PC-9 (cell line): ENCODE data around the gene MMD. TPM values are rescaled to one million over a fixed set of nuclear protein-coding genes. Genes with fewer than 3 reads are reported as not detected.

Experiments
- BruUV-seq: library from RNA; stranded (reverse); fragments of 400-500 nt; replicated peaks from 2 replicates; lab custom pipeline; 2021; lab: Mats Ljungman, UMichigan
- CTCF ChIA-PET: fragments of 300-600 bp; sonication (Branson Sonifier 250); formaldehyde crosslinking; loops from one replicate; lab custom pipeline; 2022; ENCODE audit warnings: antibody characterized with exemption; lab: Charles Lee
- POLR2A ChIA-PET: fragments of 300-600 bp; sonication (Branson Sonifier 250); formaldehyde crosslinking; loops from one replicate; lab custom pipeline; 2022; ENCODE audit warnings: antibody characterized with exemption; ENCODE audit not compliant: unreplicated experiment; lab: Charles Lee
- DNase-seq, 2 experiments: peaks; one replicate each; pipeline versions ENCODE4 v3.0.0 to v3.0.0-alpha.2; 2015 to 2022; ENCODE audit warnings: mixed read lengths in 1 of 2
- H2AFZ ChIP-seq: fragments of 200-600 bp; sonication (generic); 2 replicates; pipeline ENCODE4 v1.8.1; 2017; ENCODE audit warnings: antibody characterized with exemption
- H3F3A ChIP-seq: fragments of 200-600 bp; sonication (generic); 2 replicates; pipeline ENCODE4 v1.8.1; 2017; ENCODE audit warnings: antibody characterized with exemption, mild to moderate bottlenecking, low read depth; ENCODE audit not compliant: insufficient read depth
- H3K27ac ChIP-seq: fragments of 200-600 bp; sonication (generic); 2 replicates; pipeline ENCODE4 v1.6.1; 2016; ENCODE audit warnings: mixed run types
- H3K27me3 ChIP-seq: fragments of 200-600 bp; sonication (generic); 2 replicates; pipeline ENCODE4 v1.6.1; 2016; ENCODE audit warnings: low read depth, mixed run types; ENCODE audit not compliant: insufficient read depth
- H3K36me3 ChIP-seq: fragments of 200-600 bp; sonication (generic); 2 replicates; pipeline ENCODE4 v1.6.1; 2016; ENCODE audit warnings: low read depth, mixed run types
- H3K4me1 ChIP-seq: fragments of 200-600 bp; sonication (generic); replicated peaks from 2 replicates; pipeline ENCODE4 v1.6.1; 2016; ENCODE audit warnings: mixed run types; ENCODE audit not compliant: insufficient read depth
- H3K4me2 ChIP-seq: fragments of 200-600 bp; sonication (generic); 2 replicates; pipeline ENCODE4 v1.6.1; 2017; ENCODE audit warnings: mixed run types
- H3K4me3 ChIP-seq: fragments of 200-600 bp; sonication (generic); 2 replicates; pipeline ENCODE4 v1.6.1; 2016; ENCODE audit warnings: mixed run types
- H3K79me2 ChIP-seq: fragments of 200-600 bp; sonication (generic); 2 replicates; pipeline ENCODE4 v1.6.1; 2017; ENCODE audit warnings: low read depth, mixed run types
- H3K9me2 ChIP-seq: fragments of 200-600 bp; sonication (generic); 2 replicates; pipeline ENCODE4 v1.8.1; 2017; ENCODE audit warnings: mild to moderate bottlenecking; ENCODE audit not compliant: insufficient read depth
- H3K9me3 ChIP-seq: fragments of 200-600 bp; sonication (generic); 2 replicates; pipeline ENCODE4 v1.8.1; 2016; ENCODE audit warnings: low read depth; ENCODE audit not compliant: insufficient read depth
- H4K20me1 ChIP-seq: fragments of 200-600 bp; sonication (generic); 2 replicates; pipeline ENCODE4 v1.8.1; 2017; ENCODE audit not compliant: insufficient read depth
- CTCF ChIP-seq: fragments of 200-600 bp; sonication (generic); conservative IDR thresholded peaks from 2 replicates; pipeline ENCODE4 v1.6.1; 2017; ENCODE audit warnings: mixed run types, antibody characterized with exemption, mild to moderate bottlenecking, moderate library complexity
- EZH2 ChIP-seq: fragments of 200-600 bp; sonication (generic); IDR thresholded peaks from 2 replicates; pipeline ENCODE4 v1.8.0; 2017; ENCODE audit warnings: antibody characterized with exemption, low read depth
- intact Hi-C: fragments of 100-400 bp; cut with micrococcal nuclease; formaldehyde crosslinking; loops from one replicate; pipeline ENCODE4 v1.10.0; 2022; ENCODE audit not compliant: unreplicated experiment
- total RNA-seq: library from RNA; stranded (reverse); gene quantifications from 2 replicates; pipeline ENCODE4 v1.2.3, GENCODE V29; 2021

The MMD gene
- total RNA-seq, 1 experiment from 2014 or later = 7.2 TPM

- Histone ChIP-seq H3K36me3 (no peaks in the 10 kb centered on the region), H4K20me1 (no peaks in the 10 kb centered on the region), H3K27ac (no peak overlapping the region), H3F3A (no peaks in the 10 kb centered on the region), H3K27me3 (no peaks in the 10 kb centered on the region), H3K4me1 (0 out of 2 replicates have a peak, but pooled peaks cover 4% of the 10 kb centered on the region), H3K9me2 (no peaks in the 10 kb centered on the region), H3K4me3 (no peak overlapping the region), H3K79me2 (no peaks in the 10 kb centered on the region), H3K9me3 (no peaks in the 10 kb centered on the region), H3K4me2 (no peak overlapping the region), H2AFZ (no peak overlapping the region)
- no peak for DNase-seq
- intact Hi-C loops = no loop called here
- ChIA-PET CTCF (no interaction called here), POLR2A (no interaction called here)
- no peak for TF ChIP-seq EZH2
- no peak for TF ChIP-seq CTCF
- no TSS peak for BruUV-seq
Observed at GRCh38 chr17:55383771-55384642, 37.6 kb downstream of the MMD start.

GRCh38 chr17:55381017-55381770, 40.4 kb downstream of the MMD start:
- TF ChIP-seq CTCF (no peak), EZH2 (no peak)
- no peak for DNase-seq
- H3K4me2 ChIP-seq = no peak overlapping the region
- no peak overlapping the region for H3K27ac ChIP-seq
- ChIA-PET POLR2A (no interaction called here), CTCF (no interaction called here)
- no peaks in the 10 kb centered on the region for H3K36me3 ChIP-seq
- no peaks in the 10 kb centered on the region for H3K9me3 ChIP-seq
- H3K79me2 ChIP-seq = no peaks in the 10 kb centered on the region
- H3K9me2 ChIP-seq = no peaks in the 10 kb centered on the region
- no peak overlapping the region for H2AFZ ChIP-seq
- no TSS peak for BruUV-seq
- no peaks in the 10 kb centered on the region for H3F3A ChIP-seq
- intact Hi-C loops = no loop called here
- H3K4me1 ChIP-seq = no peaks in the 10 kb centered on the region
- H3K27me3 ChIP-seq = no peaks in the 10 kb centered on the region
- H3K4me3 ChIP-seq = no peak overlapping the region
- no peaks in the 10 kb centered on the region for H4K20me1 ChIP-seq

GRCh38 chr17:55377671-55378275, 43.9 kb downstream of the MMD start:
- BruUV-seq = no TSS peak
- Histone ChIP-seq H3K4me3 (no peak overlapping the region), H3K4me1 (no peaks in the 10 kb centered on the region), H3K36me3 (no peaks in the 10 kb centered on the region), H3K27me3 (no peaks in the 10 kb centered on the region), H3K4me2 (no peak overlapping the region), H4K20me1 (no peaks in the 10 kb centered on the region), H3K79me2 (no peaks in the 10 kb centered on the region), H3K27ac (no peak overlapping the region), H2AFZ (no peak overlapping the region), H3F3A (no peaks in the 10 kb centered on the region), H3K9me3 (no peaks in the 10 kb centered on the region; the same call in 1 of the 2 replicates), H3K9me2 (no peaks in the 10 kb centered on the region)
- intact Hi-C loops = no loop called here
- ChIA-PET POLR2A (no interaction called here), CTCF (no interaction called here)
- no peak for DNase-seq
- TF ChIP-seq CTCF (no peak), EZH2 (no peak)
